AG09319 (cell line): ENCODE measurements around the gene SYTL2.
"Not testable (repeated sequence)": the region's sequence is repeated elsewhere in the genome, so short reads cannot be mapped to it uniquely, and the experiment has no call there.

ENCODE experiments used
- DNase-seq: peaks from one replicate; pipeline ENCODE4 v3.0.0-alpha.2; 2010; ENCODE audit warnings: low read depth; ENCODE audit errors: extremely low read depth
- CTCF ChIP-seq: IDR thresholded peaks from 2 replicates; pipeline ENCODE4 v1.5.1; 2011; ENCODE audit warnings: low read depth, mild to moderate bottlenecking, inconsistent platforms, low read length, moderate library complexity

The SYTL2 gene

GRCh38 chr11:85848006-85848405, 37.1 kb upstream of the SYTL2 start:
- no peak for DNase-seq
- TF ChIP-seq CTCF, result no peak

GRCh38 chr11:85847436-85847835, 36.5 kb upstream of the SYTL2 start:
- DNase-seq, result no peak
- no peak for TF ChIP-seq CTCF

GRCh38 chr11:85845124-85845631, 34.2 kb upstream of the SYTL2 start:
- no peak for DNase-seq
- no peak for TF ChIP-seq CTCF

GRCh38 chr11:85844439-85845123, 33.6 kb upstream of the SYTL2 start:
- no peak for TF ChIP-seq CTCF
- DNase-seq, result no peak

- DNase-seq, result no peak
- no peak for TF ChIP-seq CTCF
These were observed 33.0 kb upstream of the SYTL2 start for GRCh38 chr11:85843929-85844328.

- not testable (repeated sequence) for DNase-seq
These were observed 30.0 kb upstream of the SYTL2 start for GRCh38 chr11:85840932-85841331.

- no peak for TF ChIP-seq CTCF
- DNase-seq, result no peak
These were observed 24.8 kb upstream of the SYTL2 start for GRCh38 chr11:85835729-85836128.

- no peak for TF ChIP-seq CTCF
- no peak for DNase-seq
These were observed 24.3 kb upstream of the SYTL2 start for GRCh38 chr11:85835263-85835662.
